Activated CD8-positive, alpha-beta memory T cell treated with anti-CD3 and anti-CD28 coated beads for 1 hour (primary cell): Measurements from ENCODE around the gene NUP188.

Experiments
- DNase-seq, 2 donors: peaks; one replicate each; pipeline ENCODE4 v3.0.0-alpha.2; 2020; ENCODE audit warnings: low read depth in 1 of 2; ENCODE audit errors: extremely low read depth in 1 of 2

The NUP188 gene

GRCh38 chr9:128947527-128948301 lies at the start of gene NUP188, which contains the start of gene DOLK:
TSS of gene NUP188 (plus strand) at chr9:128947699. CDS start at chr9:128947720, 21 bp downstream.
TSS of gene DOLK (minus strand) at chr9:128947603. CDS start at chr9:128947303, 300 bp downstream.
- DNase-seq, result peak; percentile 96 to 100

- no peak for DNase-seq
Observed at GRCh38 chr9:128898382-128898781, 49.1 kb upstream of the NUP188 start.

- DNase-seq, result no peak
Observed at GRCh38 chr9:128898845-128899565, 48.5 kb upstream of the NUP188 start.

GRCh38 chr9:128899566-128900322 lies 47.8 kb upstream of the NUP188 start:
- DNase-seq, result no peak

GRCh38 chr9:128901379-128901778 lies 46.1 kb upstream of the NUP188 start:
- no peak for DNase-seq

GRCh38 chr9:128901822-128902221 lies 45.7 kb upstream of the NUP188 start:
- no peak for DNase-seq

GRCh38 chr9:128902351-128903078 lies 45.0 kb upstream of the NUP188 start:
- peak; percentile 74 to 78 for DNase-seq

GRCh38 chr9:128903079-128903461 lies 44.4 kb upstream of the NUP188 start:
- no peak for DNase-seq

GRCh38 chr9:128903871-128904620 lies 43.5 kb upstream of the NUP188 start:
- DNase-seq, result no peak

GRCh38 chr9:128905964-128906363 lies 41.5 kb upstream of the NUP188 start:
- no peak for DNase-seq

- DNase-seq, result no peak
Observed at GRCh38 chr9:128906741-128907140, 40.8 kb upstream of the NUP188 start.

GRCh38 chr9:128908372-128908771 lies 39.1 kb upstream of the NUP188 start:
- no peak for DNase-seq

- DNase-seq, result no peak
Observed at GRCh38 chr9:128909859-128910258, 37.6 kb upstream of the NUP188 start.

- no peak for DNase-seq
Observed at GRCh38 chr9:128910906-128911305, 36.6 kb upstream of the NUP188 start.

- DNase-seq, result no peak
Observed at GRCh38 chr9:128911529-128912035, 35.9 kb upstream of the NUP188 start.

- no peak for DNase-seq
Observed at GRCh38 chr9:128912270-128912853, 35.1 kb upstream of the NUP188 start.

GRCh38 chr9:128913048-128913900 lies 34.2 kb upstream of the NUP188 start:
- DNase-seq, result no peak

GRCh38 chr9:128913995-128914772 lies 33.3 kb upstream of the NUP188 start:
- no peak for DNase-seq
